ENCODE results near the gene RPTOR.

RPTOR gene

DNA sequence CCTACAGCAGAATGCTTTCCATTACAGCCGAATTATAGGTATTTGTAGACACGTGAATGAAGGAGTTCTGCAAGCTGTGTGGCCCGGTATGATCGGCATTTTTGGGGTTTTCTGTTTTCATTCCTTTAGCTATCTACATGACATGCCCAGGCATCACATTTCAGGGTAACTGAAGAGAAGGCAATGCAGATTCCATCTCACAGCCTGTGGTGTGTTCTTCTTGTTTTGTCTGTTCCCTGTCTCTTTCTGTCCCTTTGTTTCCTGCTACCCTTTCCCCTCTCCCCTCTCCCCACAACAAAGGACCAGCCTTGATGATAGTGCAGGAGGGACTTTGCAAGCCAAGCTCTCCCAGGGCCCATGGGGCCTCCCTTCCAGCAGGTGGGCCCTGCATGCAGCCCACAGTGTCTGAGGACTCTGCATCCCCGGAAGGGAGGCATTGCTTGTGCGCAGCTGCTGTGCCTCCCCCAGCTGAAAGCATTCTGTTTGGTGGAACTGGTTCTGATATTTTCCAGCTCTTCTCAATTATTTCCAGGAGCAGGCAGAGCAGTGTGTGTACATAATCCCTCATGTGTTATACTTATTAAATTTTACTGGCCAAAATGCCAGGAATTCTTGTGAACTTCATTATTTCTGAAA is 207.4 kb downstream of the RPTOR start:
- DNase-seq: no peak

DNA sequence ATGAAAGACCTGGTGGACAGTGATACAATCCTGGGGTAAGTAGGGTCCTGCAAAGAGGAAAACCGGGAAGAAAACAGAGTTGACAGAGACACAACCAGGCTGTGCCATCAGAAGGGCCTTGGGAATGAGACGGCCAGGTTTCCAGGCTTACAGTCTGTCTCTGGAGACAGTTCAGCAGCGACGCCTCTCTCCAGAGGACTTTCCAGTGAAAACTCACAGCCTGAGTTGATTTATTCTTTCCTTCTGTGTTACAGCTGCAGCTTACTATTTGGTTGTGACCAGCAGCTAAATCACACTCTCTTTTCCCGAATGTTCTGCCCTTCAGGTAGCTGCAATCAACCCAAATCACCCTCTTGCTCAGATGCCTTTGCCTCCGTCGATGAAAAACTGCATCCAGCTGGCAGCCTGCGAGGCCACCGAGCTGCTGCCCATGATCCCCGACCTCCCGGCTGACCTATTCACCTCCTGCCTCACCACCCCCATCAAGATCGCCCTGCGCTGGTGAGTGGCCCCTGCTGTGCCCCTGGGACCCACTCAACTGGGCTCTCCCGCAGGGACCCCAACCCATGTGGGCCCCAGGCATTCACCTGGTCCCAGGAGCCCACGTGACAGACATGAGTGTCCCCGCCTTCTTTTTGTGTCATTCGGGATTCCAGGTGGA is 209.2 kb downstream of the RPTOR start:
- no peak for DNase-seq

DNA sequence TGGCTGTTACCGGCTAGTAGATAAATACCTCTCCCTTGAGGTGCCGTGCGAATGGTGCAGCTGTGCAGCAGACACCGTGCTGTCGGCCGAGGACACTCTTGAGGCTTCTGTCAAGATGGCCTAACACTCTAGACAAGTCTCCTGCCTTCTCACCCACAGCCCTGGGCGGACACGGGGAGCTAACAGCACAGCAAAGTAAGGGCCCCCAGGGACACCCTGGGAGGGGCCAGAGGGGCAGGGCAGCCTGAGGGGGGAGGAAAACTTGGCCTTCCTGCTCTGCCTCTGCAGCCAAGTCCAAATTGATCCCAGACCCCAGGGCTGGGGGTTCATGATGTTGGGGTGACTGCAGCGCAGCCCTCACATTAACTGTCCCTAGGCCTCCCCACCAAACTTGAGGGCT is 210.2 kb downstream of the RPTOR start:
- DNase-seq: no peak

DNA sequence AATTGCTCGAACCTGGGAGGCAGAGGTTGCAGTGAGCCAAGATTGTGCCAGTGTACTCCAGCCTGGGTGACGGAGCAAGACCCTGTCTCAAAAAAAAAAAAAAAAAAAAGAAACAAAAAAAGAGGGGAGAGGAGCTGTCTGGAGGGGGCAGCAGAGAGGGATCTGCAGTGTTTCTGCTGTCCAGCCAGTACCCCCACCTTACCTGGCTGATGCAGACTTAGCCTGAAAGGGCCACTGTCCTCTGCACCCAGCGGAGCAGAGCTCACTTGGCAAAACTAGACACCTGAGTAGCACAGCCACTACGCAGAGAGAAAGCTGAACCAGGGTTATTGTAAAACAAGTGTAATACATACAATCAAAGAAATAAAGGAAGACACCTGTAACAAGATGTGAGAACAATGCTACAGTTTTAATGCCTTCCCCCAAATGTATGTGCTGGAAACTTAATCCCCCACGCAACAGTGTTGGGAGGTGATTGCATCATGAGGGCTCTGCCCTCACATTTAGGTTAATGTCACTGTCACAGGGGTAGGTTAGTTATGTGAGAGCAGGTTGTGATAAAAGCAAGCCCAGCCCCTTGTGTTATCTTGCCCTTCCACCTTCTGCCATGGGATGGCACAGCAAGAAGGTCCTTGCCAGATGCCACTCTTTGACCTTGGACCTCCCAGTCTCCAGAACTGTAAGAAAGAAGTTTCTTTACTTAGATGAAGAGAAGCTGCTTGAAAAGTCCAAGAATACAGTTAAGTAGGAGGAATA is 211.2 kb downstream of the RPTOR start:
- DNase-seq: no peak

DNA sequence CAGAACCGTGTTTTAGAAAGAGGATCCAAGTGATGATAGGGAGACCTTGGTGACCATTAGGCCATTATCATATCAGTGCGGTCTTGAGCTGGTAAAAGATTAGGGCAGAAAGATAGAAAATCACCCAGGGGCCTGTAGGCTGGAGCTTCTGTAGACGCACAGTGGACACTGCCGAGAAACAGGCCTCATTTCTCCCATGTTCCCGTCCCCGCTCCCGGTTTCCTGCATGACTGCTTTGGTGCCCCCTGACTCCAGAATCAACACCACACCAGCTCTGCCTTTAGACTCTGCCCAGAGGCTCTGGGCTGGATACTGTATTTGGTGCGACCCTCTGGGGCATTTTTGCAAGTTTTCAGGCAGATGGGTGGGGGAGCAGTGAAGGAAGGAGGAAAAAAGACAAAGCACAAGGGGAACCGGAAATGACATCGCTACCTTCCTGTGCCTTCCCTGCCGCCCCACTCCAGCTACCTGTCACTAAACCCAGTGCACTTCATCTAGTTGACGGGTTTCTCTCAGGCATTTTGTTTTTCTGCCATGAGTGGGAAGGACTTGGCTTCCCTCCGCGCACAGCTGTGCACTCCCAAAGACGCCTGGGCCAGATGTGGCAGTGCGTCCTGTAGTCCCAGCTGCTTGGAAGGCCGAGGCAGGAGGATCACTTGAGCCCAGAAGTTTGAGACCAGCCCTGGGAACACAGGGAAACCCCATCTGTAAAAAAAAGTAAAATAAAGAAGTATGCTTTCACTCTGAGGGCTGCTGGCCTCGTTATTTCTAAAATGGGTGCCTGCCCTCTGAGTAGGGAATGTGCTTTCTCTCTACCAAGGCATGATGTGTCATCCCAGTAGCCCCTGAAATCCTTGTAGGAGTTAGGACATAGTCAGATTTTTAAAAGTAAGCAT is 214.1 kb downstream of the RPTOR start:
- DNase-seq: peak; percentile 55

DNA sequence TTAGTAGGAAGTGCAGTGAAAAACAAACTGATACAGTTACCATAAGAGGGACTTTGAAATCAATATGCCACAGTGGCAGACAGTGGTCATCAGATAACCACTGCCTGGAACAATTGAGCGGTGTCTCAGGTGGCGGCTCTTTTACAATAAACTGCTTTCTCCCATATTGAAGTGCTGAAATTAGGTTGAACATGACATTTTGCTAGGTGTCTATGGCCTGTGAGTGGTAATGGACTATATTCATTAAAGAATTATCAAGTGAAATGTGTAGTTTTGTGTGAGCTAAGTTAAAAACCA is 214.7 kb downstream of the RPTOR start:
- peak; percentile 28 for DNase-seq

DNA sequence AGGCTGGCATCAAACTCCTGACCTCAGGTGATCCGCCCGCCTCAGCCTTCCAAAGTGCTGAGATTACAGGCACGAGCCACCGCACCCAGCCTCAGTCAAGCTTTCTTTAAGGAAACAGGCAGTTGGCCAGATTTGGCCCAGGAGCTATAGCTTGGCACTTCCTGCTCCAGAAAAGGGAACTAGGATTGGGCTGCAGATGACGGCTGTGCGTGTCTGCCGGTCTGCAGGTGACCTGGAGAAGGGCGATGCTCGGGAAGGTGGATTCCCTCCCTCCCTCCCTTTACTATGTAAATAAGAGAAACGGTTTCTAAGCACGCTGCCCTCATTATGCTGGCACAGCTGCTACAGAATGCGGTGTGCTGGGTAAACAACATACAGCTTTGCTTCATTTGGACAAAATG is 215.9 kb downstream of the RPTOR start:
- DNase-seq: no peak

DNA sequence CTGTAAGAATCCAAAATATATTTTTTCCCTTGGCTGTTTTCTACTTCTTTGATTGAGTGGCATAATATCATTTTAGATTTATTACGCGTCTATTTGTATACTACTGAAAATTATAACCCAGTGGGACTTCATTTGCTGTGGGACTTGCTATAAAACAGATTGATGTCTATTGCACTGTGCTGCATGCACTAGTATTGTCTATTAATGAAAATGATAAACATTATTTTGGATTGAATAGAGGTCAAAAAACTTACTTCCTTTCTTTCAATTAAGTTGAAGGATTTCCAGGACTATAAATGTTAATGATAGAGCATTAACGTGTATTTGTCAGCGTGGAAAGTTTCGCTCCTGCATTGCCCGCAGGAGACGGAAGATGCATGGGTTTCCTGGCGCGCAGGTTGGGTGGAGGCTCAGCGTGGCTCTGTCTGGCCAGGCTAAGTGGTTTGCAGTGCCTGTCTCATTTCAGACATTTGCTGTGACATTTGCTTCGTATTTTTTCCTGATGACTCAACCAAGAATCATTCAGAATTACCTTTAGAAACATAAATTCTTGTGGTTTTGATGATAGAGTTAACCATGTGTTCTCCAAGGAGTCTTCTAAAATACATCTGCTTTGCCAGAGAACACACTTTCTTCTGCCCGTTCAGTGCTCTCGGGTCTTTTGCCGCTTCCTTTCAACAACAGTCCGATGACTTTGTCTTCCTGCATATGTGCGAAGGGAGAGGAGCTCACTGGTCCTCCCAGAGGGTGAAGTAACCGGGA is 216.7 kb downstream of the RPTOR start:
- peak; percentile 59 for DNase-seq

DNA sequence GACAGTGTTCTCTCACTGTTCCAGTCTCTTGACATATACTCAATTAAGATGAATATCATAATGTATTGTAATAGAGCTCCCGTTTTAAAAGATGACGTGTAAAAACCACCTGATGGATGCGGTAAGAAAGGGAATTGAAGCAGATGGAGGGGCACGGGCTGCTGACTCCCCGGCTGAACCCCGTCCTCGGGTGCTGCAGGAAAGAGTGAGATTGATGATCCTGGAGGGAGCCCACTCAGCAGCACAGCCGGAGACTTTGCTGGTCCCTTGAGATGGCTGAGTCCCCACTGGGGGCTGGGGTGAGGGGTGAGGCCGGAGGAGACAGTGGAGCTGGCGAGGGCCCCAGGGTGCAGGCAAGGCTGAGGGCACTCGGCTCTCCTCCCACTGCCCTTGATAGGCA is 217.4 kb downstream of the RPTOR start:
- DNase-seq: no peak

DNA sequence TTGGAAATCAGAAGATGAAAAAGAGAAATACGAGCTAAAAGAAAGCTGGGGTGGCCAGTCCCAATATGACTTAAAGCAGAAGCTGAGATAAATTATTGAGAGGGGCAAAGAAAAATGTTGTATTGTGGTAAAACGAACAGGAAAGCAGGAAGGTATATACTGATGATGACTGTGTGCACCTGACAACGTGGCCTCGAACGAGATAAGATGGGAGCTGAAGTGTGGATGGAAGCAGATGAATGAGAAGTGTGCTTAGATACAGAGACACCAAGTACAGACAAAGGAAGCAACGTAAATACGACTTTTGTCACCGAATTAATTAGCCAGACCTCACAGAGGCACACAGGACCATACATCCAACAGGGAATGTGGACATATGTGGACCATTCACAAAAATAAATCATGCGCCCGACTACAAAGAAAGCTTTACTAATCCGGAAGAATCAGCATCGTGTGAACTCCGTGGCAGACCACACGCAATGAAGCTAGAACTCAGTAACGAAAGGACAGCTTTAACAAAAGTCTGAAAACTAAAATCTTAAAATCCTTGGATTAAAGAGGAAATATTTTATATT is 218.7 kb downstream of the RPTOR start:
- DNase-seq: no peak

DNA sequence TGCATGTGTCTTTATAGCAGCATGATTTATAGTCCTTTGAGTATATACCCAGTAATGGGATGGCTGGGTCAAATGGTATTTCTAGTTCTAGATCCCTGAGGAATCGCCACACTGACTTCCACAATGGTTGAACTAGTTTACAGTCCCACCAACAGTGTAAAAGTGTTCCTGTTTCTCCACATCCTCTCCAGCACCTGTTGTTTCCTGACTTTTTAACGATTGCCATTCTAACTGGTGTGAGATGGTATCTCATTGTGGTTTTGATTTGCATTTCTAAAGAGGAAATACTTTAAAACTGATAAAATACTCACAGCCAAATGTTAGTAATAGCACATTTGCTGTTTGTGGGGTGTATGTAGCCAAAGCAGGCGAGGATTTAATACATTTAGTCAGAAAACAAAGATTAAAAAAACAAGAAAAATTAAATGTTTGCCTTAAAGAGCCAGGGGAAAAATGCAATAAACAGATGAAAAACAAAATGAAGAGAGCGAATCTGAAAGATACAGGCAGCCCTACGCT is 220.0 kb downstream of the RPTOR start:
- peak; percentile 38 for DNase-seq

DNA sequence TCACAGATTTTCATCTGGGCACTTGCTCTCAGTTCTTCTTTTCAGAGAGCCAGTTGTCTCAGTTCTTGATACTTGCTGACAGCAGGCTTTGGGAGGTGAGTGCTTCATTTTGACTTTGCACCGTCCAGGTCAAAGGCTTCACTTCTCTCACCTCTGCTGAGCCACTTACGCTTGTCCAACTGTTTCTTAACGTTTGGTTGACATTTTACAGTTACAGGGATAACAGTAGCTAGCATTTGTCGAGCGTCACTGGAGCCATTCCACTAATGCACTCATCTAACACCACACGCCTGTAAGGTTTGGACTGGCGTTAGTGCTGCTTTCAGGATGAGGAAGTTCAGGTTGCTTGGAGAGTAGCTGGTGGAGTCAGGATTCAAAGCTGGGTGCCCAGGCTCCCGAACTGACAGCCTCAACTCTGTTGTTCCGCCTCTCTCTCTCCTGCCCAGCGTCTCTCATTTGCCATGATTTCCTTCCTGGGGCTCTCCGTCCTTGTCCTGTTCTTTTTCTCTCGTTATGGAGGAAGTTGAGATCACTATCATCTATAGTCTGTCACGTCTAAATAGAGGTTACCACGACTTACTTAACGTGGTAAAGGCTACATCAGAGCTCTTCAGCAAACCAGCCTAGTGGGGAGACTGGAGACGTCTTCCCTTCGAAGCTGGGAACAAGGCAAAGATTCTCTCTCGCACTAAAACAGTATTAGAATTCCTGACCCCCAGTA is 220.8 kb downstream of the RPTOR start:
- peak; percentile 21 for DNase-seq

DNA sequence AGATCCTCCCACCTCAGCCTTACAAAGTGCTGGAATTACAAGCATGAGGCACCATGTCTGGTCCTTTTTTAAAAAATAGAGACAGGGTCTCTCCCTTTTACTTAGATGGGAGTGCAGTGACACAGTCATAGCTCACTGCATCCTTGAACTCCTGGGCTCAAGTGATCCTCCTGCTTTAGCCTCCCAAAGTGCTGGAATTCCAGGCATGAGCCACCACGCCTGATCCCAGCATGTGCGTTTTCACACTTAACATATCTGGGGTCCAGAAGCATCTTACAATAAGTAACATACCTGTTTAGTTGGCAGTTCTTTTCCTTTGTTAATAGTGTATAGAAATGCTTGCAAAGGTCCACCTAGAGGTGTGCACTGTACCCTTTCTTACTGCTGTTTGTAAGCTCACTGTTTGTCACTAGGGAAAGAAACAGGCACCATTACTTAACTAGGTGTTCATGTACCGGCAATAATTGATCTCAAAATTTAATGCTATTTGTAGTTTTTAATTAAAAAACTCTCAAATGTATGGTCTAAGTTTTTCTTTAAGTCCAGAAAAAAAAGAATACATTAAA is 221.7 kb downstream of the RPTOR start:
- no peak for DNase-seq

DNA sequence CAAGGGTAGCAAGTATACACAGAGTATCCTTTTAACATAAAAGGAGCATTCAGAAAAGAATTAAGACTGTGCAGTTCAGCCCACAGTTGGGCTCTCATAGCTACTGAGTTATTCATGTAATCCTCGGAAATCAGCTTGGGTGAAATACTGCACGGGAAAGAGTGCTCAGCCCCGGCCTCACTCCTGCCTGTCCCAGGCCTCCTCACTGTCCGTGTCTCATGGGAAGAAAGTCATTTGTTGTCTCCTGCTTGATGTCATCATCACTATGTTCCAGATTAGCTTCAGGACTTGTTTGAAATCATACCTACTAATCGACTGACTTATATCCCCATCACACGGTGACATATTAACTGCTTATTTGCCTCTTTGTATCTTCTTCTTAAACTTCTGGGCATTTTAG is 223.8 kb downstream of the RPTOR start:
- DNase-seq: no peak

DNA sequence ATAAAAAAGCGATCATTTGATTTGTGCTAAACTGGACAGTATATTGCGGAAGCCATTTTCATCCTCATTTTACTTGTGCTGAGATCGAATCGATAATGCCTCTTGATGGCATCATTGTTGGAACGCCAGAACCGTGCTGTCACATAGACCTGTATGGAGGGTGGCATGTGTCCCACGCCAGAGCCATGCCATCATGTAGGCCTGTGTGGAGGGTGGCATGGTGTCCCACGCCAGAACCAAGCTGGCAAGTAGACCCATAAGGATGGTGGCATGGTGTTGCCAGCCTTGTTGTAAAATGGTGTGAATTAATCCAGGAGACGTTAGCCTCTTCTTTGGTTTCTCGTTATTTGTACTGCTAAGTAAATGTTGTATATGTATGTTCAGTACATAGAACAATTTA is 224.3 kb downstream of the RPTOR start:
- DNase-seq: no peak

DNA sequence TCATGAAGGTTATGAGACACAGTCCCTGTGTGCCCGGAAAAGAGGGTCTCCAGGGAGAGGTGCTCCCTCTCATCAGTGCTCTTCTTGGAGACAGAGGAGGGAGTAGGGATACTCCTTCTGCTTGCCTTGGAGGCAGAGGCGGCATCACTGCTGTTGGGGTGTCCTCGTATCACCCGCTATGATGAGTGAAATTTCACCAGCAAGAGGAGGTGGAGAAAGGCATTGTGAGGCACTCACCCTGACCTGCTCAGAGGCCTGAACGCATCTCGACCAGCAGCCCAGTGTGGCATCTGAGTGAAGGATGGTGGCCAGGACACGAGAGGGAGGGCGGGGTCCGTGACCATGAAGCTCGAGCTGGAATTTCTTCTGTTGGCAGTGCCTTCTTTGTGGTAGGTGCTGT is 224.9 kb downstream of the RPTOR start:
- DNase-seq: no peak

DNA sequence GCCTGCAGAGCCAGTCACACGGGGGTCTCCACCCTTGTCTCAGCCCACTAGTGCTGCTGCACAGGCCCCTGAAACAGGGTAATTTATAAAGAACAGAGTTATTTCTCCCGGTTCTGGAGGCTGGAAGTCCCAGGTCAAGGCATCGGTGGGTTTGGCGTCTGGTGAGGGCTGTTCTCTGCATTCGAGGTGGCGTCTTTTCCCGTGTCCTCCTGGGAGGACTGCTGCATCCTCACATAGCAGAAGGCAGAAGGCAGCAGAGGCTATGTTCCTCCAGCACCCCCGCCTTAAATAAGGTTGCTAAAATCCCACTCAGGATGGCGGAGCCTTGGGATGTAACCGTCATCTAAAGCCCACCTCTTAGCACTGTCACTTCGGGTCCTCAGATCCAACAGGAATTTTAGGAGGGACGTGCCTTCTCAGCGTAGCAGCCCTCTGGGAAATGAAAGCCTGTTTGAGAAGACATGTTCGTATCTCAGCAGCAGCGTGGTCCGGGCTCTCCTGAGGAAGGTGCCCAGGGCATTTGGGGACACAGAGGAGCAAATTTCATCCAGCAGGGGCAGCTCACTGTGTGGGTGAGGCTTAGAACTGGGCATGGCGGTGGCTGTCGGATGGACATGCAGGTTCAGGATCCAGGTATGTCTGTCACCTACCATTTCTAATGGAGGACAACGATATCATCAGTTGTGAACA is 225.4 kb downstream of the RPTOR start:
- DNase-seq: no peak

DNA sequence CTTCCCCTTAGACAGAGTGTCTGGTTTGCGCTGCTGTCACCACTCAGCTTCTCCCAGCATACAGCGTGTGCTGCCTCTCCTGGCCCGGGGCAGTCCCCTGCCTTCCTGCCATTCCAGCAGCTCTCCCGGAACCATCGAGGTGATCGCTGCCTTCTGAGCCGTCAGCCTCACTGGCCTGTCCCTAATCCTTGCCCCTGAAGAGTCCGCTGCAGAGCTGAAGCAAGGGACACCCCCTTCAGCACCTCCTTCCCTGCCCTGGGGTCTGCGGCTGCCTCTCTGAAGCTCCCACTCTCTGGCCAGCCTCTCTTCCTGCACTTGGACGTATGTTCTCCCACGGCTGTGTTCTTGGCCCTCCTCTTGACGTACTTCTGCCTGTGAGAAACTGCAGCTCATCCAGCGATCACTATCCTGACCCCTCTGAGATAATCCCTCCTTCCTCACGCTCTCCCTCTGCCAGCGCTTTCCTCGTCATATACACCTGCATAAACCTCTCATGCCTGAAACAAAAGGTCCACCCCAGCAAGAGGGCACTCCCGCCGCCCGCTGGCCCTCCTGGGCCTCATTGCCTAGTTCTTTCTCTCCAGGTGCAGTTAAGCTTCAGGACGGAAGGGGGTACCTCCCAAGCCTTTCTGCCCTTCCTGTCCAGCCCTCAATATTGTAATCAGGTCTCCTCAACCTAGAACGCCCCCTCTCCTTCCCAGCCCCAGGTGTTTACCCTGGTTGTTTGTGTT is 226.4 kb downstream of the RPTOR start:
- DNase-seq: no peak

DNA sequence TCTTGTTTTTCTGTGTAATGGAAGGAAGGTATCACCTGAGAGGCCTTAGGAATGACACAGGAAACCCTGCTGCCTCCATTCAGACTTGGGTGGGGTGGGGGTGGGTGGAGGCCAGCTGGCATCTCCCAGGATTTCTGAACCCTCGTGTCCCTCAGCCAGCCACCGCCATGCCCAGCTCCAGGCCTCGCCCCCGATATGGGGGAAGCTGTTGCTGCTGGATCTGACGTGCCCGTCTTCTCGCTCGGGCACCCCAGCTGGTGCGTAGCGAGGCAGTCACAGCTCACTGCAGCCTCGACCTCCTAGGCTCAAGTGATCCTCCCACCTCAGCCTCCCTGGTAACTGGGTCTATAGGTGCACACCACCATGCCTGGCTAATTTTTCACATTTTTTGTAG is 227.0 kb downstream of the RPTOR start:
- no peak for DNase-seq

DNA sequence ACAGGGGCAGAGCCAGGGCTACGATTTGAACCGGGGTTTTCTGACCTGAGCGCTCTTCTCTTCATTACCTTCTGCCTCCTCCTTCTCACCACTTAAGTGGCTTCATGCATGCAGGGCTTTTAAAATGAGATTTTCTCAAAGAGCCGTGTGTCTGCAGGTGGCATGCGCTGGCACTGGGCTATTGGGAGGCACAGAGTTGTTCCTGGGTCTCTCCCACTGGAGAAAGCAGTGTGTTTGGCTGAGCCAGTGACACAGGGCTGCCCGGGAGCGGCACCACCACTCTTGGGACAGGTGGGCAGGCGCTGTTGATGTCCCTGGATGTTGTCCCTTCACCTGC is 228.2 kb downstream of the RPTOR start:
- DNase-seq: no peak

All from CD4-positive, alpha-beta T cell treated with Interleukin-21 for 1 hour (primary cell).